ENCODE measurements around the gene DYNLRB1. TPM values are rescaled to one million over a fixed set of nuclear protein-coding genes. Genes with fewer than 3 reads are reported as not detected.

The DYNLRB1 gene
- total and polyA plus RNA-seq, 9 of the 15 experiments (the other 6 are each of a cell fraction or from before 2014, with no cell fraction given), result 48.7 to 358 (median 121) TPM

DNA sequence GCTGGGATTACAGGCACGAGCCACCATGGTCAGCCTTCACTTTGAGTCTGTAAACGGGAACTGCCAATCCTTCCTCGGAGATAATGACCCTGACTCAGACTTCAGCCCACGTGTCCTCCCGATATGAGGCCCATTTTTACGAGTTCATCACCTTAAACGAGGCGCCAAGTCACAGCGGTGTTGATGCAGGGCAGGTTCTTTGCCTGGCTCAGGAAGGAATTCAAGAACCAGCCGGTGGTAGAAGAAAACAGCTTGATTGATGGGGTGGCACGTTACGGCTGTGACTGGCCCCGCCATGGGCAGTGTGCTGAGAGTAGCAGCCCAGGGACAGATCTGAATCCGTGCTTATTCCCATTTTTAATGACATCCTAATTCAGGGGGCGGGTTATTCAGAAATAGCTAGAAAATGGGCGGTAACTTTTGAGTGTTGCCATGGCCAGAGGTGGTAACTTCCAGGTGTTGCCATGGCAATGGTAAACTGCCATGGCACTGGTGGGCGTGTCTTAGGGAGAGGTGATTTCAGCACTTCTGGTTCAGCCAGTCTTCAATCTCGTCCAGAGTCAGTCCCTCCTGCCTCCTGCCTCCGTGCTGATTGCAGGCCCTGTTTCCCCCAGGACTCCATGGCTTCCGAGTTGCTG, 33.2 kb downstream of the DYNLRB1 start (continued):
- TF ChIP-seq CHD7 (IDR thresholded peaks at IDR 0.05; ENCODE audit: low read depth, low read length) (no peak), RAD51 (IDR thresholded peaks at IDR 0.05; ENCODE audit: borderline replicate concordance, low read depth) (peak; percentile 52; the same call in 1 of the 2 replicates), RBM15 (IDR thresholded peaks at IDR 0.05; ENCODE audit: insufficient read depth, low read length) (no peak), ZNF253 (CRISPR knock-in tag; conservative IDR thresholded peaks at IDR 0.05) (no peak), SMAD3 (CRISPR knock-in tag; conservative IDR thresholded peaks at IDR 0.05) (no peak), RBFOX2 (IDR thresholded peaks at IDR 0.05; ENCODE audit: low read depth, low read length) (no peak), NFE2L1 (tag; IDR thresholded peaks at IDR 0.05; ENCODE audit: borderline replicate concordance, low read depth) (no peak), JUN (IDR thresholded peaks at IDR 0.05; ENCODE audit: borderline replicate concordance, low read depth, low read length) (0 out of 2 replicates have a peak, but pooled peaks have one; percentile 28), JUN (CRISPR knock-in tag; IDR thresholded peaks at IDR 0.05; ENCODE audit: borderline replicate concordance) (no peak), ZKSCAN1 (IDR thresholded peaks at IDR 0.05; ENCODE audit: low read depth, low read length) (no peak), ZNF586 (CRISPR knock-in tag; conservative IDR thresholded peaks at IDR 0.05) (no peak), ZNF57 (CRISPR knock-in tag; IDR thresholded peaks at IDR 0.05) (no peak), CREM (IDR thresholded peaks at IDR 0.05; ENCODE audit: low read depth) (peak; percentile 41; the same call in 1 of the 2 replicates), SMARCA4 (IDR thresholded peaks at IDR 0.05) (peak; percentile 58)
- TF ChIP-seq, protein P1, sequence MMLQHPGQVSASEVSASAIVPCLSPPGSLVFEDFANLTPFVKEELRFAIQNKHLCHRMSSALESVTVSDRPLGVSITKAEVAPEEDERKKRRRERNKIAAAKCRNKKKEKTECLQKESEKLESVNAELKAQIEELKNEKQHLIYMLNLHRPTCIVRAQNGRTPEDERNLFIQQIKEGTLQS (IDR thresholded peaks at IDR 0.05), result peak; percentile 54
- TF ChIP-seq, protein P1 (CRISPR knock-in tag; conservative IDR thresholded peaks at IDR 0.05), result 0 out of 2 replicates have a peak, but pooled peaks have one; percentile 42
- TF ChIP-seq, protein P2, sequence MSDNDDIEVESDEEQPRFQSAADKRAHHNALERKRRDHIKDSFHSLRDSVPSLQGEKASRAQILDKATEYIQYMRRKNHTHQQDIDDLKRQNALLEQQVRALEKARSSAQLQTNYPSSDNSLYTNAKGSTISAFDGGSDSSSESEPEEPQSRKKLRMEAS (CRISPR knock-in tag; IDR thresholded peaks at IDR 0.05), result peak; percentile 88

All from K562 (cell line).